Measurements from ENCODE around the gene COL5A3.

- TF ChIP-seq CTCF (conservative IDR thresholded peaks at IDR 0.05) (no peak), ZFX (IDR thresholded peaks at IDR 0.05) (no peak)
Observed at GRCh38 chr19:9917321-9917720, 93.0 kb downstream of the COL5A3 start.

Measured in C4-2B (cell line).